ENCODE data around the gene TM7SF3. TPM values are rescaled to one million over a fixed set of nuclear protein-coding genes. Genes with fewer than 3 reads are reported as not detected.

TM7SF3 gene
- total RNA-seq, 3 donors from 2014 or later (not counting 1 experiment from before 2014, with no cell fraction given): 32.1 to 48.4 (median 42.6) TPM

DNA sequence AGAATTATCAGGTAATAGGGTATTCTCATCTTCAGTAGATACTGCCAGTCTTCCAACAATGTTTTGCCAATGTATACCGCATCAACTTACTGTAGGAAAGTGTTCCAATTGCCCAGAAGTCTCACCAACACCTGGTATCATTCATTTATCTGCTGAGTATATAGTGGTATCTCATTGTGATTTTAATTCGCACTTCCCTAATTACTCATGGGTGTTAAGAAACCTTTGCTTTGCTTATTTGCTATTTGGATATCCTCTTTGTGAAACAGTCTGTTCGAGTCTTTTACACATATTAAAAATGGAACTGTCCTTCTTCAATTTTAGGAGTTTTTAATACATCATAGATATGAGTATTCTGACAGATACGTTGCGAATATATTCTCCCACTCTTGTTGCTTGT is 6.1 kb downstream of the TM7SF3 start:
- H3K36me3 Mint-ChIP-seq: no peaks in the 10 kb centered on the region
- DNase-seq (no peak), ATAC-seq (no peak)
- peaks cover 46 to 55% of the 10 kb centered on the region in 2 donors for H3K4me1 Mint-ChIP-seq
- H3K27me3 Mint-ChIP-seq (ENCODE audit: low read depth in 2 of 2): no peaks in the 10 kb centered on the region
- no peak overlapping the region for H3K4me3 ChIP-seq (ENCODE audit: low read length)
- H3K36me3 ChIP-seq (ENCODE audit: control insufficient read depth, insufficient read depth, low read length): no peaks in the 10 kb centered on the region
- TF ChIP-seq, protein P1, sequence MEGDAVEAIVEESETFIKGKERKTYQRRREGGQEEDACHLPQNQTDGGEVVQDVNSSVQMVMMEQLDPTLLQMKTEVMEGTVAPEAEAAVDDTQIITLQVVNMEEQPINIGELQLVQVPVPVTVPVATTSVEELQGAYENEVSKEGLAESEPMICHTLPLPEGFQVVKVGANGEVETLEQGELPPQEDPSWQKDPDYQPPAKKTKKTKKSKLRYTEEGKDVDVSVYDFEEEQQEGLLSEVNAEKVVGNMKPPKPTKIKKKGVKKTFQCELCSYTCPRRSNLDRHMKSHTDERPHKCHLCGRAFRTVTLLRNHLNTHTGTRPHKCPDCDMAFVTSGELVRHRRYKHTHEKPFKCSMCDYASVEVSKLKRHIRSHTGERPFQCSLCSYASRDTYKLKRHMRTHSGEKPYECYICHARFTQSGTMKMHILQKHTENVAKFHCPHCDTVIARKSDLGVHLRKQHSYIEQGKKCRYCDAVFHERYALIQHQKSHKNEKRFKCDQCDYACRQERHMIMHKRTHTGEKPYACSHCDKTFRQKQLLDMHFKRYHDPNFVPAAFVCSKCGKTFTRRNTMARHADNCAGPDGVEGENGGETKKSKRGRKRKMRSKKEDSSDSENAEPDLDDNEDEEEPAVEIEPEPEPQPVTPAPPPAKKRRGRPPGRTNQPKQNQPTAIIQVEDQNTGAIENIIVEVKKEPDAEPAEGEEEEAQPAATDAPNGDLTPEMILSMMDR (IDR thresholded peaks at IDR 0.05): no peak
- H3K9me3 Mint-ChIP-seq: no peaks in the 10 kb centered on the region
- WGBS (ENCODE audit: insufficient coverage): 64% methylated on average over 2 of the region's 5 CpGs
- H3K27me3 ChIP-seq (ENCODE audit: control insufficient read depth, insufficient read depth, low read length): no peaks in the 10 kb centered on the region
- H3K9me3 ChIP-seq (ENCODE audit: control insufficient read depth, insufficient read depth, low read length): no peaks in the 10 kb centered on the region
- no peak overlapping the region for H3K4me3 Mint-ChIP-seq
- intact Hi-C loops (cut with micrococcal nuclease): no loop called here
- no peak overlapping the region for H3K27ac ChIP-seq (ENCODE audit: low read length)
- peak overlapping the region in 1 of 2 donors; percentile 10 for H3K27ac Mint-ChIP-seq
- peaks cover 4% of the 10 kb centered on the region for H3K4me1 ChIP-seq (ENCODE audit: control insufficient read depth, insufficient read depth, low read length)

GRCh38 chr12:27006797-27007467 is 7.3 kb downstream of the TM7SF3 start:
- Histone ChIP-seq H3K27ac (ENCODE audit: low read length) (no peak overlapping the region), H3K9me3 (ENCODE audit: control insufficient read depth, insufficient read depth, low read length) (no peaks in the 10 kb centered on the region), H3K4me1 (ENCODE audit: control insufficient read depth, insufficient read depth, low read length) (no peaks in the 10 kb centered on the region), H3K27me3 (ENCODE audit: control insufficient read depth, insufficient read depth, low read length) (no peaks in the 10 kb centered on the region), H3K4me3 (ENCODE audit: low read length) (no peak overlapping the region), H3K36me3 (ENCODE audit: control insufficient read depth, insufficient read depth, low read length) (no peaks in the 10 kb centered on the region)
- Mint-ChIP-seq H3K4me3 (no peak overlapping the region), H3K27ac (no peak overlapping the region), H3K27me3 (ENCODE audit: low read depth in 2 of 2) (no peaks in the 10 kb centered on the region), H3K9me3 (no peaks in the 10 kb centered on the region), H3K4me1 (peaks cover 44 to 50% of the 10 kb centered on the region in 2 donors), H3K36me3 (no peaks in the 10 kb centered on the region)
- no peak for ATAC-seq
- TF ChIP-seq, protein P1 (IDR thresholded peaks at IDR 0.05): no peak
- DNase-seq: no peak
- no CpG with 5 or more reads among the region's 2 CpGs for WGBS (ENCODE audit: insufficient coverage)
- intact Hi-C loops (cut with micrococcal nuclease): no loop called here

DNA sequence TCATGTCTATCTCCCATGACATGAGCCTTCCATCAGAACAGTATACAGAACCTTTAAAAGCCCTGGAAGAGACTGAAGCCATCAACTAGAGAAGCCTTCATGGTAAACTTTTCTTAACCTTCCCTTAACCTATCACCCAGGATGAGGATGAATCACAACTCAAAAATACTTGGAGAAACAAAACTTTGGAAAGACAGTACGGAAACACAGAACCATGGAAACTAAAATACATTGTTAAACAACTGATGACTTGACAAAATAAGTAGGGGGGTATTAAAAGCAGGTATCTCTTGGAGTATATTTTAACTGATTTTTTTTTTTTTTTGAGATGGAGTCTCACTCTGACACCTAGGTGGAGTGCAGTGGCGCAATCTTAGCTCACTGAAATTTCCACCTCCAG is 8.7 kb downstream of the TM7SF3 start:
- TF ChIP-seq, protein P1 (IDR thresholded peaks at IDR 0.05): no peak
- intact Hi-C loops (cut with micrococcal nuclease): no loop called here
- WGBS (ENCODE audit: insufficient coverage): 100% methylated on average over 1 of the region's 2 CpGs

More for the DNA sequence above, 8.7 kb downstream of the TM7SF3 start:
- peaks cover 47 to 50% of the 10 kb centered on the region in 2 donors for H3K4me1 Mint-ChIP-seq
- no peak overlapping the region for H3K4me3 Mint-ChIP-seq
- no peaks in the 10 kb centered on the region for H3K27me3 Mint-ChIP-seq (ENCODE audit: low read depth in 2 of 2)
- DNase-seq: no peak
- H3K9me3 Mint-ChIP-seq: no peaks in the 10 kb centered on the region
- Histone ChIP-seq H3K36me3 (ENCODE audit: control insufficient read depth, insufficient read depth, low read length) (no peaks in the 10 kb centered on the region), H3K4me1 (ENCODE audit: control insufficient read depth, insufficient read depth, low read length) (no peaks in the 10 kb centered on the region), H3K4me3 (ENCODE audit: low read length) (no peak overlapping the region), H3K9me3 (ENCODE audit: control insufficient read depth, insufficient read depth, low read length) (no peaks in the 10 kb centered on the region), H3K27me3 (ENCODE audit: control insufficient read depth, insufficient read depth, low read length) (no peaks in the 10 kb centered on the region), H3K27ac (ENCODE audit: low read length) (no peak overlapping the region)
- H3K27ac Mint-ChIP-seq: no peak overlapping the region
- no peak for ATAC-seq
- H3K36me3 Mint-ChIP-seq: no peaks in the 10 kb centered on the region

Data from natural killer cell (primary cell).